Measurements from ENCODE around the gene RHOXF2. TPM values are rescaled to one million over a fixed set of nuclear protein-coding genes. Genes with fewer than 3 reads are reported as not detected.
"Not testable (repeated sequence)": the region's sequence is repeated elsewhere in the genome, so short reads cannot be mapped to it uniquely, and the experiment has no call there.

The RHOXF2 gene, protein sequence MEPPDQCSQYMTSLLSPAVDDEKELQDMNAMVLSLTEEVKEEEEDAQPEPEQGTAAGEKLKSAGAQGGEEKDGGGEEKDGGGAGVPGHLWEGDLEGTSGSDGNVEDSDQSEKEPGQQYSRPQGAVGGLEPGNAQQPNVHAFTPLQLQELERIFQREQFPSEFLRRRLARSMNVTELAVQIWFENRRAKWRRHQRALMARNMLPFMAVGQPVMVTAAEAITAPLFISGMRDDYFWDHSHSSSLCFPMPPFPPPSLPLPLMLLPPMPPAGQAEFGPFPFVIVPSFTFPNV
- not detected in 2 replicates for total RNA-seq
- long read RNA-seq: 0 reads

DNA sequence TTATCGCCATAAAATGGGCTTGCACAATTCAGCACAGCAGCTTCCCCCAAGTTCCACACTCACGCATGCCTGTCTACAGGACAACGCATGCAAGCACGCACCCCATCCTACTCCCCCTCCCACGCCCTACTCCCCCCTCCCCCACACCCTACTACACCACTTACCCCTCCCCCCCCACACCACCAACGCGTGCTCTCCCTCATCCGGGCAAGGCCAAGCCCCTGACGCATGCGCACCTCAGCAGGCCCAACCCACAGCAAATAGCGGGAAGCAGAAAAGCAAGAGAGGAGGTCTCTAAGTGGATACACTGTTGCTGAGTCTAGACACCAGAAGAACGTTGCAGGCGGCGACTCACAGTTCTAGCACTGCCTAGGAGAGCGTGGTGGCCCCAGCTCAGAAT lies at the start of gene RHOXF2:
Gene RHOXF2, plus strand, starts transcription at position 301 of the 400 bp plus-strand sequence. CDS start 138 bp downstream, outside the sequence.
- not testable (repeated sequence) for H3K9me3 Mint-ChIP-seq (ENCODE audit: low read depth)

GRCh38 chrX:120109378-120109777 lies 49.0 kb upstream of the RHOXF2 start:
- H3K36me3 Mint-ChIP-seq (ENCODE audit: insufficient read depth): no peaks in the 10 kb centered on the region
- no peak overlapping the region for H3K4me3 Mint-ChIP-seq (ENCODE audit: low read depth)
- DNase-seq (ENCODE audit: low spot score, unreplicated experiment): no peak
- H3K27me3 Mint-ChIP-seq: no peaks in the 10 kb centered on the region
- no peaks in the 10 kb centered on the region for H3K4me1 Mint-ChIP-seq (ENCODE audit: low read depth)
- H3K27ac Mint-ChIP-seq: no peak overlapping the region
- TF ChIP-seq, protein P1, sequence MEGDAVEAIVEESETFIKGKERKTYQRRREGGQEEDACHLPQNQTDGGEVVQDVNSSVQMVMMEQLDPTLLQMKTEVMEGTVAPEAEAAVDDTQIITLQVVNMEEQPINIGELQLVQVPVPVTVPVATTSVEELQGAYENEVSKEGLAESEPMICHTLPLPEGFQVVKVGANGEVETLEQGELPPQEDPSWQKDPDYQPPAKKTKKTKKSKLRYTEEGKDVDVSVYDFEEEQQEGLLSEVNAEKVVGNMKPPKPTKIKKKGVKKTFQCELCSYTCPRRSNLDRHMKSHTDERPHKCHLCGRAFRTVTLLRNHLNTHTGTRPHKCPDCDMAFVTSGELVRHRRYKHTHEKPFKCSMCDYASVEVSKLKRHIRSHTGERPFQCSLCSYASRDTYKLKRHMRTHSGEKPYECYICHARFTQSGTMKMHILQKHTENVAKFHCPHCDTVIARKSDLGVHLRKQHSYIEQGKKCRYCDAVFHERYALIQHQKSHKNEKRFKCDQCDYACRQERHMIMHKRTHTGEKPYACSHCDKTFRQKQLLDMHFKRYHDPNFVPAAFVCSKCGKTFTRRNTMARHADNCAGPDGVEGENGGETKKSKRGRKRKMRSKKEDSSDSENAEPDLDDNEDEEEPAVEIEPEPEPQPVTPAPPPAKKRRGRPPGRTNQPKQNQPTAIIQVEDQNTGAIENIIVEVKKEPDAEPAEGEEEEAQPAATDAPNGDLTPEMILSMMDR (IDR thresholded peaks at IDR 0.05; ENCODE audit: unreplicated experiment): no peak
- peaks cover 28% of the 10 kb centered on the region for H3K9me3 Mint-ChIP-seq (ENCODE audit: low read depth)

More for the DNA sequence above, at the start of gene RHOXF2:
- not testable (repeated sequence) for H3K4me3 Mint-ChIP-seq (ENCODE audit: low read depth); H3K4me1 Mint-ChIP-seq (ENCODE audit: low read depth); H3K27ac Mint-ChIP-seq; H3K27me3 Mint-ChIP-seq; H3K36me3 Mint-ChIP-seq (ENCODE audit: insufficient read depth); DNase-seq (ENCODE audit: low spot score, unreplicated experiment)

- Mint-ChIP-seq H3K27me3 (no peaks in the 10 kb centered on the region), H3K4me1 (ENCODE audit: low read depth) (no peaks in the 10 kb centered on the region), H3K9me3 (ENCODE audit: low read depth) (peaks cover 15% of the 10 kb centered on the region), H3K27ac (no peak overlapping the region), H3K36me3 (ENCODE audit: insufficient read depth) (peaks cover 3% of the 10 kb centered on the region), H3K4me3 (ENCODE audit: low read depth) (no peak overlapping the region)
- DNase-seq (ENCODE audit: low spot score, unreplicated experiment): no peak
- TF ChIP-seq, protein P1 (IDR thresholded peaks at IDR 0.05; ENCODE audit: unreplicated experiment): no peak
Measured at GRCh38 chrX:120111611-120112010, 46.8 kb upstream of the RHOXF2 start.

DNA sequence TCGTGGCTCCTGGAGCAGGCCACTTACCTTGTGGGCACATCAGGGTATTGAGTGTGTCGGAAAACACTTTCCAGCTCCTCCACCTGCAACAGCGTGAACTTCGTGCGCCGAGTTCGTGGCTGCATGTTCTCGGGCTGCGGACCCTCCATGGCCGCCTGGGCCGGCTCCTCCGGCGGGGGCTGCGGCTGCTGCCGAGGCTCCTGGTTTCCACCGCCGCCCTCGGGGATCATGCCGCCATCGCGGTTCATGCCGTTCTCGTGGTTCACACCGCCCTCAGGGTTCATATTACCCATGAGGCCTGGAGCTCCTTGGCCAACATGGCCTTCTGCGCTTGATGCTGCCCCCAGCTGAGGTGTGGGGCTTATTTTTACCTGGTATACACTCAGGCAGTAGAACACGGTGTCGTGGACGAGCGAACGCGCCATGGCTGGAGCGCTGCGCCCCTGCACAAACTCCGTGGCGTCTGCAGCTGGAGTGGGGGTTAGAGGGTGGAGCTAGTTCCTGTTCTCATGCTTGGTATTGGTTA lies 42.9 kb upstream of the RHOXF2 start, which contains the start of gene RHOXF1:
Gene RHOXF1, minus strand, starts transcription at position 476 of the 526 bp plus-strand sequence. Its CDS starts 51 bp downstream, at position 425.
- no peak within 1 kb of the TSS for H3K27ac Mint-ChIP-seq

GRCh38 chrX:120120223-120120622 lies 38.2 kb upstream of the RHOXF2 start:
- TF ChIP-seq, protein P1 (IDR thresholded peaks at IDR 0.05; ENCODE audit: unreplicated experiment): no peak
- no peaks in the 10 kb centered on the region for H3K27me3 Mint-ChIP-seq
- H3K27ac Mint-ChIP-seq: no peak overlapping the region
- H3K36me3 Mint-ChIP-seq (ENCODE audit: insufficient read depth): no peaks in the 10 kb centered on the region
- no peaks in the 10 kb centered on the region for H3K4me1 Mint-ChIP-seq (ENCODE audit: low read depth)
- H3K9me3 Mint-ChIP-seq (ENCODE audit: low read depth): peaks cover 12% of the 10 kb centered on the region
- H3K4me3 Mint-ChIP-seq (ENCODE audit: low read depth): no peak overlapping the region
- DNase-seq (ENCODE audit: low spot score, unreplicated experiment): no peak

More for the DNA sequence above, 42.9 kb upstream of the RHOXF2 start, which contains the start of gene RHOXF1:
- Mint-ChIP-seq H3K36me3 (ENCODE audit: insufficient read depth) (peaks cover 3% of the 10 kb centered on the region), H3K9me3 (ENCODE audit: low read depth) (peaks cover 17% of the 10 kb centered on the region), H3K27me3 (no peaks in the 10 kb centered on the region), H3K4me1 (ENCODE audit: low read depth) (no peaks in the 10 kb centered on the region), H3K4me3 (ENCODE audit: low read depth) (no peak within 1 kb of the TSS)
- no peak for DNase-seq (ENCODE audit: low spot score, unreplicated experiment)
- TF ChIP-seq, protein P1 (IDR thresholded peaks at IDR 0.05; ENCODE audit: unreplicated experiment): no peak
